Measurements from ENCODE around the gene SNTG2.
"Not testable (repeated sequence)": the region's sequence is repeated elsewhere in the genome, so short reads cannot be mapped to it uniquely, and the experiment has no call there.

The SNTG2 gene

GRCh38 chr2:1208522-1208921 lies 257.9 kb downstream of the SNTG2 start:
- no peak for DNase-seq

GRCh38 chr2:1209246-1209645 lies 258.6 kb downstream of the SNTG2 start:
- DNase-seq: no peak

- DNase-seq: no peak
These were observed 259.1 kb downstream of the SNTG2 start for GRCh38 chr2:1209761-1210160.

- DNase-seq: no peak
These were observed 259.7 kb downstream of the SNTG2 start for GRCh38 chr2:1210352-1210751.

- DNase-seq: no peak
These were observed 269.4 kb downstream of the SNTG2 start for GRCh38 chr2:1219901-1220573.

GRCh38 chr2:1222056-1222455 lies 271.4 kb downstream of the SNTG2 start:
- DNase-seq: no peak

GRCh38 chr2:1223791-1224190 lies 273.1 kb downstream of the SNTG2 start:
- DNase-seq: no peak

GRCh38 chr2:1224901-1225300 lies 274.3 kb downstream of the SNTG2 start:
- no peak for DNase-seq

- no peak for DNase-seq
These were observed 276.1 kb downstream of the SNTG2 start for GRCh38 chr2:1226766-1227165.

- DNase-seq: no peak
These were observed 276.7 kb downstream of the SNTG2 start for GRCh38 chr2:1227274-1227900.

GRCh38 chr2:1229596-1229995 lies 278.9 kb downstream of the SNTG2 start:
- DNase-seq: not testable (repeated sequence)

GRCh38 chr2:1230155-1230893 lies 279.7 kb downstream of the SNTG2 start:
- no peak for DNase-seq

GRCh38 chr2:1231466-1232063 lies 280.9 kb downstream of the SNTG2 start:
- no peak for DNase-seq

GRCh38 chr2:1233281-1233680 lies 282.6 kb downstream of the SNTG2 start:
- no peak for DNase-seq

GRCh38 chr2:1234731-1235308 lies 284.2 kb downstream of the SNTG2 start:
- DNase-seq: no peak

- DNase-seq: no peak
These were observed 285.2 kb downstream of the SNTG2 start for GRCh38 chr2:1235806-1236205.

- no peak for DNase-seq
These were observed 286.0 kb downstream of the SNTG2 start for GRCh38 chr2:1236606-1237005.

GRCh38 chr2:1237783-1238182 lies 287.1 kb downstream of the SNTG2 start:
- no peak for DNase-seq

GRCh38 chr2:1238598-1239138 lies 288.0 kb downstream of the SNTG2 start:
- DNase-seq: no peak

- DNase-seq: no peak
These were observed 294.5 kb downstream of the SNTG2 start for GRCh38 chr2:1245193-1245592.

- no peak for DNase-seq
These were observed 295.6 kb downstream of the SNTG2 start for GRCh38 chr2:1246239-1246638.

GRCh38 chr2:1246991-1247390 lies 296.3 kb downstream of the SNTG2 start:
- no peak for DNase-seq

GRCh38 chr2:1248187-1248586 lies 297.5 kb downstream of the SNTG2 start:
- no peak for DNase-seq
